GM19238 (cell line): ENCODE measurements around the gene NUAK2.

Experiments used
- DNase-seq: peaks from one replicate; pipeline ENCODE4 v3.0.0; 2011; ENCODE audit warnings: low spot score; ENCODE audit not compliant: insufficient read length

The NUAK2 gene

DNA sequence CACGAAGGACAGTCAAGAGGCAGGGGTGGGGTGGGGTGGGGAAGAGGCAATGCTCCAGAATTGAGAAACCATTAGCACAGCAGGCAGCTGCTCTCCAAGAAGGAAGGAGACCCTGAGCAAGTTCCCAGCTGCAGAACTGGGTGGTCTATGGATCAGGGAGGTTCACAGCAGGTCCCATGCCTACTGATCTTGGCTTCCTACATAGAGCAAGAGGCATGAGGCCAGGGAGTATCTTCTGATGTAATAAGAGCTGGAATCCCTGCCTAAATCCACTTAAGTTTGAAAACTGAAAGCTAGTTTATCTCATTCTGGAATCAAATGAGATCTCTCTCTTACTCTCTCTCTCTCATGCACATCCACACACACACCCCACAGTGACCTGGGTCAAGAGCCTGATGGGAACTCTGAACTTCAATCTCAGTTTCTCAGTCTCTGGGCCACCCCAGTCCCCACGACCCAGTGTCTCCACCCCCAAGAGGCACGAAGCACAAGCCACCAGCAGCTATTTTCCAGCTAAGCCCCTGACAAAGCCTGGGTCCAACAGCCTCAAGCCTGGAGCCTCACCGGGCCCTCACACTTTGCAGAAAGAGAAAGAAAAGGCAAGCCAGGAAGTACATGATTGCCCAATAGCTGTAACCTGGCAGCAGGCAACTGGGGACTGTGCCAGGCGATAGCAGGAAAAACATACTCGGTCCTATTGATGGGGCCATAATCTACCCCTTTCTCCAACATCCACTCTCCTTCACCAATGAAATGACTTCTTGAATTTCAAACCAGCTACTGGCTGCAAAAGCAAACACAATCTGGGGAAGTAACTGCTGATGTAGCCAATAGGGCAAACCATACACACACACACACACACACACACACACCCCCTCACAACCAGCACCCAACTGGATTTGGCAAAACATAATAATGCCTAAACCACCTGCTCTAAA lies 2.2 kb downstream of the NUAK2 start:
- DNase-seq: no peak

DNA sequence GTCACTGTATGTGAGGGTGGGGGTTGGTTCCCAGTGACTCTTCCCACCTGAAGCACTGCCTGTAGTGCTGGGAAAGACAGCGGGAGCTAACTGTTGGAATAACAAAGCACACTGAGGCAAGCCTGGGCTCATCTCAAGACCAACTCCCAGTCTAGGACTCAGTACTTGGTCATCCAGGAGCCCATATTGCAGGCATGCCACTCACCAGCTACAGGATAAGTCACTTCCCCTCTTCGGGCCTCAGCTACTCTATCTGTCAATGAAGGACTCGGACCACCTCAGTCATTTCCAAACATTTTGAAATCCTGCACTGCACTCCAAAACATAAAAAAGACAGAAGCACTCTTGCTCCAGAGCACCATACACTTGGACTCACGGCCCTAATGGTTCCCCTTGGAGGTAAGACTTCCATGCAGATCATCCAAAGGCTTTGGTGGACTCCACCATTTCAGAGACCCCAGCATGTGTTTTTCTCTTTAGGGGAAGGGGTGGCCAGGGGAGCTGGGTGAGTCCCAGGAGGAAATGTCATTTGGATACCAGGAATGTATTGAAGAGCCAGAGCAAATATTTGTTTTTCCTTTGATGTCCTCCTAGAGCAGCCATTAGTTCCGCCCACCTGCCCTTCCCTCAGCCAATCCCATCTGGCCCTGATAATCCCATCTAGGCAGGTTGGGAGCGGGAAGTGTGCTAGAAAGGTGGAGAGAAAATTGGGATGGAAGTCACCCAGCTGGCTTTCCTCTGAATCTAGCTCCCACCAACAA lies 3.1 kb downstream of the NUAK2 start:
- no peak for DNase-seq

DNA sequence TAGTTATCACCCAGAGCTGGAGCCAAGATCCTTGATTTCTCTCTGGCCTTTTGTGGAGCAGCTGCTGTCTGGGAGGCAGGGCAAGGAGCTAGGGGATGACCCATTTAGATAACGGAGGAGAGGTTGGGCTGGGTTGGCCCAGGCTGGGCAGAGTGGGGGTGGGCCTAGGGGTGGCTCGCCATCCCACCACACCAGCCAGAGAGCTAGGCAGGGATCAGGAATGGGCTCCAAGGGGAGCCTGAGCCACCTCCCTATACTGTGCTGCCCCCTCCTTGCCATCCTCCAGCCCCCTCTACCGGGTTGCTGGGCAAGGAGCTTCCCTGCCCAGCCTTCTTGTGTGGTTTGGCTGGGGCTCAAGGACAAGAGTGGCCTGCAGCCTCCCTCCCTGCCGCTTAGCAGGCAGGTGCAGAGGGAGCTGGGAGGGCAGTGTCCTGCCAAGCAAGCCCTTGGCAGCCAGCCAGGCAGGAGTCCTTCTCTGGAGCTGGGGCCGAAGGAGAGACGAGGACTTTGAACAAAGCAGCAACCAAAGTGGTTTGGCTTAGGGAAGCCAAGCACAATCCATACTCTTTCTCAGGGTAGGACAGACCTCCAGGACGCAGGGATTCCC lies 4.1 kb downstream of the NUAK2 start:
- DNase-seq: no peak

DNA sequence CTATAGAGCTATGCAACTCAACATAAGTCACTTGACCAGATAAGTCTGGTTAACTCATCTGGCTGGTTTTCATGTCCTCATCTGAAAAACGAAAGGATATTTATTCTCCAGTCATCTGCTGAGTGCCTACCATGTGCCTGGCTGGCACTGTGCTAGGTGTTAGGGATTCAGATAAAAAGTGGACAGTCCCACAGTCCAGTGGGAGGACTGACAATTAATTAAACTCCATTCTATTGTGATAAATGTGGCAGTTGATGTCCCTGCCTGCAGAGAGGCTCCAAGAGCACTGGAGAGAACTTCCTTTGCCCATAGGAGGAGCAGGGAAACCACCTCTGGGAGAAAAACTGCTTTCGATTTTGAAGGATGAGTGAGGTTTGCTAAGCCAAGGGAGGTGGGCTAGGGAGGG lies 5.4 kb downstream of the NUAK2 start:
- DNase-seq: no peak

DNA sequence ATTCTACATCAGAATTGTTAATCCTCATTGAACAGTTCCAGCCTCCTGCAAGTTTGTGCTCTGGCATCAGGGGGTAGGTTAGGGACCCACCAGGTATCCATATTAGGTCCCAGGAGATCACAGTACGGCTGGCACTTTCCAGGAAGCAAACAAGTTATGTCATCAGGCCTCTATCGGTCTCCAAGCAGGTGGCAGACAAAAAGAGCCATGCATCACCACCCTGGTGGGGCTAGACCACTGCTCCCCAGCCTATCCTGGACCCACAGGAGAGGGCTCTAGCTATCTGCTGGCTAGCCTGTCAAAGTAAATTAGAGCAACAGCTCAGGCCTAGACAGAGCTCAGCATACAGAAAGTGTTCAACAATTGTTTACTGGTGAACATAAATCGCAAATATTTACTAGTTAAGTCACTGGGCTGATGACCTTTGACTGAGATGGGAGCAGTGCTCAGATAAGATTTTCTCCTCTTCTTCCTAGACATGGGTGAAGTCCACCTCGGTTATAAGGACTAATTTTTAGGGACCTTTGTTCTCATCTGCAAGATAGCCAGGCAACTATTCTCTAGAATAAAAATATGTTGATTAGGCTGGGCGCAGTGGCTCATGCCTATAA lies 6.4 kb downstream of the NUAK2 start:
- DNase-seq: no peak

GRCh38 chr1:205313563-205314308 lies 7.8 kb downstream of the NUAK2 start:
- DNase-seq: no peak

DNA sequence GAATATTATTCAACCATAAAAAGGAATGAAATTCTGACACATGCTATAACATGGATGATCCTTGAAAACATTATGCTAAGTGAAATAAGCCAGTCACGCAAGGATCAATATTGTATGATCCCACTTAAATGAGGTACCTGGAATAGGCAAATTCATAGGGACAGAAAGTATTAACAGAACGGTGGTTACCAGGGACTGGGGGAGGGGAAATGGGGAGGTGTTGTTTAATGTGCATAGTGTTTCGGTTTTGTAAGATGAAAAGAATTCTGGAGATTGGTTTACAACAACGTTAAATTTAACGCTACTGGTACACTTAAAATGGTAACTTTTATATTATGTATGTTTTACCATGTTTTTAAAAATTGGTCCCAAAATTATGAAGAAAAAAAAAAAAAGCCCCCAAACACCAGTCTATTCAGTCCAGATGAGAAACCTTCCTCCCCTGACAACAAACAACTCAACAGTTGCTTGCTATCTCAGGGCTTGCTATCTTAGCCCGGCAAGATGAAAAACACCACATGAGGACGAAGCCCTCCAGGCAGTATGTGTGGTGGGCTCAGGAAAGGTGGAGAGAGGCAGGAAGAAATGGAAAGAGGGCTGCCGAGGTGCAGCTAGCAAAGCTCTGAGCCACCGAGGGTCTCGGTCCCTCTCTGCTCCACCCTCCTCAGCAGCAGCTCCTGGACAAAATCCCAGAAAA lies 8.5 kb downstream of the NUAK2 start:
- no peak for DNase-seq

DNA sequence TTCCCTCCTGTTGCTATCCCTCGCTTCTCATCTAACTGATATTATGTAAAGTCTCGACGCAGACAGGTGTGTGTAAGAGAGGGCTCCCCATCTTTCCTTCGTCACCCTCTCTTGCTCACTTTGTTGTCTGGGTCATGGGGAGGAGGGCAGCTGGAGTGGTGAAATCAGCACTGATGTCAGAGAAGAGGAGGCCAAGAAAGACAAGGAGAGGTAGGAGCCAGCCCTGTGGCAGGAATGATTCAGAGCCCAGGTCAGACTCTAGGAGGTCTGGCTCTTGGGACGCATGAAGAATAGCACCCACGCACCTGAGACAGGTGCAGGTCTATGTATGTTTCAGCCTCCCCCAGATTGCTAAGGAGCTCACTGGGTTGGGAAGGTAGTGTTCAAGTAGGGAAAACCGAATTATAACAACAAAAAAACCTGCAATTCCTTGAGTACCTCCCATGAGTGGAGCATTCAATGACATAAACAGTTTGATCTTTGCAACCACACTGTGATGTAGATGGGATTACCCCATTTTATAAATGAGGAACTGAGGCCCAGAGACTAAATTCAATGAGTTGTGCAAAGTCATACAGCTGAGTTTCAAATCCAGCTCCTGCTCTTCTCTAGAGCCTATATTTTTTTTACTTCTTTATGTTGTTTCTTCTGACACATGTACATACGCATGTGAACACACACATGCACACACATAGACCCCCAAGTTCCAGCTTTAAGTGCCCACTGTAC lies 10.4 kb downstream of the NUAK2 start:
- DNase-seq: no peak

DNA sequence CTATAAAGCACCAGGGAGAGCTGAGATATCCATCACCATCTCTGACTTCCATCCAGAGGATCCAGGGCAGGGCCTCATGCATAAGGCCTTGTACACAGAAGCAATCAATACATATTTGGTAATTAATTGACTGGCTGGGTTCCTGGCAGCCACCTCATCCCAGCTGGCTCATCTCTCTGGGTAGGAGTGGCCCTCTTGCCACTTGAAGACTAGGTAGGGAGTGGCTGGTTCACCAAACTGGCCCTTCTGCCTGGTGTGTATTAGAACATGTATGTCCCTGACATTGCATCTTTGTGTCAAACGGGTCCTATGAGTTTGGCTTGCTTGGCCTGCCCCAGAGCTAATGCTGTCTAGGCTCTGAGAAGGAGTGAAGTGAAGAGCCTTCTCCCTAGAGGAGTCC lies 11.8 kb downstream of the NUAK2 start:
- DNase-seq: no peak

- no peak for DNase-seq
Measured at GRCh38 chr1:205306929-205307566, 14.5 kb downstream of the NUAK2 start.

- DNase-seq: no peak
Measured at GRCh38 chr1:205304695-205305070, 16.9 kb downstream of the NUAK2 start.

DNA sequence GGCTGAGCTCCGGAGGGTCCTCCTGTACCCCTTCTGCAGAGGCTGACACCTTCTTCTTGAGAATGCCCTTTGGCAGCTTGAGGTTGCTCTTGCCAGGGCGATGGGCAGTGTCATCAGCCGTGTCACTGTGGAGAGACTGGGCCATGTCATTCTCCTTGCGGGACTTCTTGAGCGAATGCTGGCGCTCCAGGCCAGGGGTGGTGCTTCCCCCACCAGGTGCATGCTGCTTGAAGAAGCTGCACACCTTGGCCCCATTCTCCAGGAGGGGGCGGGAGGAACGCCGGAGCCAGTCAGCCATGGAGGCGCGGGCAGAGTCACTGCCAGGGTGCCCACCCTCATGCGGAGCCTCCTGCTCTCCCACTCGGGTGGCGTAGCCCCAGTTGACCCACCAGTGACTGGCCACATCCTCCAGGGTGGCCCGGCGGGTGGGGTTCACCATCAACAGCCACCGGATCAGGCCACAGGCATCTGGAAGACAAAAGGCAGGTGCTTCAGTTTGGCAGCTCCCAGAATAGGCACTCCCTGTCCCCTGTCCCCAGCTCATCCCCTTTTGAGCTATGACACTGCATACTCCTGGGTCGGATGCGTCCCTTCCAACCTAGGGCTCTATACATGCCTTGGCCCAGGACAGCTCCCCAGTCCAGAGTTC lies 17.4 kb downstream of the NUAK2 start:
- no peak for DNase-seq

GRCh38 chr1:205303247-205303888 lies 18.2 kb downstream of the NUAK2 start:
- DNase-seq: no peak

- DNase-seq: no peak
Measured at GRCh38 chr1:205301842-205302588, 19.5 kb downstream of the NUAK2 start.

DNA sequence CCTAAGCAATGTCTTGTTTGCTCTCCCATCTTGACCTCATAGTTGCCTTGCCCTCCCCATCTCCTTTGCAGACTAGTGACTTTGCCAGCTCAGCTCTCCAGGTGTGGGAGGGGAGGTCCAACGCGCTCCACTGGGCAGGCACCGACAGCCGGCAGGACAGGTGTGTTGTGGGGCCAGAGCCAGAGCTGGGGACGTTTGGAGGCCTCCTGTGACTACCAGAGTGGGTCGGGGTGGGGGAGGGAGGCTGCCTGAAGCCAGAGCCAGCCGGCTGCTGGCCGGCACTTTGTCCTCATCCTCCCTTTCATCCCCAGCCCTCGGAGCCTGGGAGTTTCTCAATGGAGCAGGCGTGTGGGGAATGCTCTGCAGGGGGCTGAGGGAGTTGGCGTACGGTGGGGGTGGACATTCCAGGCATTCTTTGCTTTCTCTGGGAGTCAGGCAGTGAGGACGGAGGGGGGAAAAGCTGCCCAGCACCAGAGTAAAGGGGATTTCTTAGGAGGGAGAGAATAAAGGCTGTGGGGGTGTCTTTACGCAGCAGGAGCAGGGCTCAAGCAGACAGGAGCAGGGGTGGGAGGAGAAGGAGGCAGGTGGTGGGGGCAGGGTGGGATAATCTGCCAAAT lies 20.2 kb downstream of the NUAK2 start:
- no peak for DNase-seq

- DNase-seq: no peak
Measured at GRCh38 chr1:205300149-205300548, 21.4 kb downstream of the NUAK2 start.
